A172 (cell line): ENCODE results near the gene DIS3L2. TPM values are rescaled to one million over a fixed set of nuclear protein-coding genes. Genes with fewer than 3 reads are reported as not detected.

ENCODE experiments used
- DNase-seq: peaks from one replicate; pipeline ENCODE4 v3.0.0-alpha.2; 2015; ENCODE audit warnings: low spot score
- total RNA-seq: library from RNA; depleted of rRNA; stranded (reverse); fragments of >200 nt; shearing (Covaris generic); gene quantifications from 2 replicates; pipeline ENCODE4 v1.2.3, GENCODE V29; 2014

Gene DIS3L2
- total RNA-seq, 1 experiment from 2014 or later = 19.2 TPM

GRCh38 chr2:232183279-232183678 lies 221.8 kb downstream of the DIS3L2 start:
- no peak for DNase-seq

GRCh38 chr2:232184346-232184745 lies 222.8 kb downstream of the DIS3L2 start:
- no peak for DNase-seq

GRCh38 chr2:232190796-232191195 lies 229.3 kb downstream of the DIS3L2 start:
- DNase-seq = no peak

GRCh38 chr2:232195487-232195886 lies 234.0 kb downstream of the DIS3L2 start:
- DNase-seq = no peak

GRCh38 chr2:232196802-232197201 lies 235.3 kb downstream of the DIS3L2 start:
- DNase-seq = no peak

GRCh38 chr2:232200195-232200594 lies 238.7 kb downstream of the DIS3L2 start:
- no peak for DNase-seq

GRCh38 chr2:232203166-232203891 lies 241.8 kb downstream of the DIS3L2 start:
- DNase-seq = no peak

GRCh38 chr2:232203936-232204335 lies 242.4 kb downstream of the DIS3L2 start:
- DNase-seq = no peak

GRCh38 chr2:232204457-232204931 lies 243.0 kb downstream of the DIS3L2 start:
- DNase-seq = no peak

GRCh38 chr2:232207174-232207573 lies 245.7 kb downstream of the DIS3L2 start:
- no peak for DNase-seq

- no peak for DNase-seq
Measured at GRCh38 chr2:232210306-232210705, 248.8 kb downstream of the DIS3L2 start.

GRCh38 chr2:232211743-232212686 lies 250.5 kb downstream of the DIS3L2 start:
- DNase-seq = no peak

GRCh38 chr2:232213176-232213575 lies 251.7 kb downstream of the DIS3L2 start:
- DNase-seq = no peak

- no peak for DNase-seq
Measured at GRCh38 chr2:232214053-232214452, 252.5 kb downstream of the DIS3L2 start.

GRCh38 chr2:232216028-232216427 lies 254.5 kb downstream of the DIS3L2 start:
- no peak for DNase-seq

- no peak for DNase-seq
Measured at GRCh38 chr2:232218778-232219495, 257.4 kb downstream of the DIS3L2 start.

- no peak for DNase-seq
Measured at GRCh38 chr2:232219496-232219870, 258.0 kb downstream of the DIS3L2 start.

GRCh38 chr2:232219932-232220331 lies 258.4 kb downstream of the DIS3L2 start:
- DNase-seq = no peak

GRCh38 chr2:232225429-232225828 lies 263.9 kb downstream of the DIS3L2 start:
- no peak for DNase-seq

GRCh38 chr2:232225895-232226294 lies 264.4 kb downstream of the DIS3L2 start:
- DNase-seq = no peak

- DNase-seq = no peak
Measured at GRCh38 chr2:232228332-232228731, 266.8 kb downstream of the DIS3L2 start.
